ENCODE measurements around the gene IL1F10.

DNA sequence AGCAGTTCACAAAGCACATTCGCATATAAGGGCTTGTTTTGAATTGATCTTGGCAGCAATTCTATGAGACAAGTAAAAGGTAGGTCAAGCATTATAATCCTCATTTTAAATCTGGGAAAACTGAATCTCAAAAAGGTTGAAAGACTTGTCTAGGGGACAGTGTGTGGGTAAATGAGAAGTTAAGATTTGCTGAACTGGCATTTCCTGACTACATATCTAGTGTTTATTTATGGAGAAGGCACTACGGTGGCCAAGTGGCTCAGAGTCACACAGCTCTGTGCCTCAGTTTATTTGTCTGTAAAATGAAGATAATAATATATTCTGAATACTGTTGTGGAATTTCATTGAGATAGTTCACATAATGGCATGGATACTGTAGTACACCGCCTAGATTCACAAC lies 43.4 kb downstream of the IL1F10 start:
- TF ChIP-seq, protein P1, sequence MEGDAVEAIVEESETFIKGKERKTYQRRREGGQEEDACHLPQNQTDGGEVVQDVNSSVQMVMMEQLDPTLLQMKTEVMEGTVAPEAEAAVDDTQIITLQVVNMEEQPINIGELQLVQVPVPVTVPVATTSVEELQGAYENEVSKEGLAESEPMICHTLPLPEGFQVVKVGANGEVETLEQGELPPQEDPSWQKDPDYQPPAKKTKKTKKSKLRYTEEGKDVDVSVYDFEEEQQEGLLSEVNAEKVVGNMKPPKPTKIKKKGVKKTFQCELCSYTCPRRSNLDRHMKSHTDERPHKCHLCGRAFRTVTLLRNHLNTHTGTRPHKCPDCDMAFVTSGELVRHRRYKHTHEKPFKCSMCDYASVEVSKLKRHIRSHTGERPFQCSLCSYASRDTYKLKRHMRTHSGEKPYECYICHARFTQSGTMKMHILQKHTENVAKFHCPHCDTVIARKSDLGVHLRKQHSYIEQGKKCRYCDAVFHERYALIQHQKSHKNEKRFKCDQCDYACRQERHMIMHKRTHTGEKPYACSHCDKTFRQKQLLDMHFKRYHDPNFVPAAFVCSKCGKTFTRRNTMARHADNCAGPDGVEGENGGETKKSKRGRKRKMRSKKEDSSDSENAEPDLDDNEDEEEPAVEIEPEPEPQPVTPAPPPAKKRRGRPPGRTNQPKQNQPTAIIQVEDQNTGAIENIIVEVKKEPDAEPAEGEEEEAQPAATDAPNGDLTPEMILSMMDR (IDR thresholded peaks at IDR 0.05; ENCODE audit: insufficient read depth, low read depth, low read length): no peak
- no peak for TF ChIP-seq EZH2 (IDR thresholded peaks at IDR 0.05; ENCODE audit: insufficient read depth, low read length)
